Ishikawa (cell line): ENCODE measurements around the gene PPME1.

Experiments
- CEBPB ChIP-seq: IDR thresholded peaks from 2 replicates; pipeline ENCODE4 v1.6.1; 2012
- CREB1 ChIP-seq: IDR thresholded peaks from 2 replicates; pipeline ENCODE4 v1.6.1; 2012; ENCODE audit warnings: low read depth
- EGR1 ChIP-seq: IDR thresholded peaks from 2 replicates; pipeline ENCODE4 v1.6.1; 2012
- EP300 ChIP-seq: IDR thresholded peaks from 2 replicates; pipeline ENCODE4 v1.6.1; 2012; ENCODE audit warnings: borderline replicate concordance
- NFIC ChIP-seq: IDR thresholded peaks from 2 replicates; pipeline ENCODE4 v1.6.1; 2012
- RAD21 ChIP-seq: IDR thresholded peaks from 2 replicates; pipeline ENCODE4 v1.6.1; 2012; ENCODE audit warnings: low read depth
- REST ChIP-seq: IDR thresholded peaks from 2 replicates; pipeline ENCODE4 v1.6.1; 2012; ENCODE audit warnings: low read depth, mild to moderate bottlenecking
- TAF1 ChIP-seq: IDR thresholded peaks from 2 replicates; pipeline ENCODE4 v1.6.1; 2012; ENCODE audit warnings: low read depth, mild to moderate bottlenecking
- TCF12 ChIP-seq: IDR thresholded peaks from 2 replicates; pipeline ENCODE4 v1.6.1; 2012; ENCODE audit warnings: low read depth
- YY1 ChIP-seq: IDR thresholded peaks from 2 replicates; pipeline ENCODE4 v1.6.1; 2012; ENCODE audit warnings: low read depth
- ZBTB7A ChIP-seq: IDR thresholded peaks from 2 replicates; pipeline ENCODE4 v1.6.1; 2012; ENCODE audit warnings: low read depth
- TF ChIP-seq, protein P1 (sequence below): IDR thresholded peaks from 2 replicates; pipeline ENCODE4 v1.6.1; 2012

DNA sequence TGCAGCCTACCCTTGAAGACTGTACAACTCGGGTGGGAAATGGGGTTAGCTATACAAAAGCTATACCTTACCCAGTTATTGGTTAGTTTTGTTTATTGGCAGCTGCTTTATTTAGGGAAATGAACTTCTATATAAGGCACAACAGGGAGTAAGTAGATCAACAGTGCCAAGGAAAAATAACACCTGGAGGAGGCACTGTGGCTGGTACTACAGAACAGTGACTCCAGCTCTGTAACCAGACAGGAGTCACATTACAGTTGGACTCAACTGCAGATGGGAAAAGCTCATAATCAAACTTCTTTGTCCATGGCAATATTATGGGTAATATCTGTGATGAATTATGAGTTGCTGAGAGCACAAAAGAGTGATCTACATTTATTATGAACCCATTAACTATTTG, 126.4 kb downstream of the PPME1 start:
- TF ChIP-seq EP300 (no peak), RAD21 (no peak), NFIC (no peak), ZBTB7A (no peak), CEBPB (no peak), YY1 (no peak), CREB1 (no peak), REST (no peak), TAF1 (no peak), TCF12 (no peak), EGR1 (no peak)
- TF ChIP-seq, protein P1, sequence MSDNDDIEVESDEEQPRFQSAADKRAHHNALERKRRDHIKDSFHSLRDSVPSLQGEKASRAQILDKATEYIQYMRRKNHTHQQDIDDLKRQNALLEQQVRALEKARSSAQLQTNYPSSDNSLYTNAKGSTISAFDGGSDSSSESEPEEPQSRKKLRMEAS: no peak
